Bone marrow (tissue), 2 donors: Measurements from ENCODE around the gene C19orf53.
"Not testable (repeated sequence)": the region's sequence is repeated elsewhere in the genome, so short reads cannot be mapped to it uniquely, and the experiment has no call there.

Experiments used
- DNase-seq, 2 donors: peaks; one replicate each; lab custom pipeline; 2025; lab: John Stamatoyannopoulos, UW

C19orf53 gene

DNA sequence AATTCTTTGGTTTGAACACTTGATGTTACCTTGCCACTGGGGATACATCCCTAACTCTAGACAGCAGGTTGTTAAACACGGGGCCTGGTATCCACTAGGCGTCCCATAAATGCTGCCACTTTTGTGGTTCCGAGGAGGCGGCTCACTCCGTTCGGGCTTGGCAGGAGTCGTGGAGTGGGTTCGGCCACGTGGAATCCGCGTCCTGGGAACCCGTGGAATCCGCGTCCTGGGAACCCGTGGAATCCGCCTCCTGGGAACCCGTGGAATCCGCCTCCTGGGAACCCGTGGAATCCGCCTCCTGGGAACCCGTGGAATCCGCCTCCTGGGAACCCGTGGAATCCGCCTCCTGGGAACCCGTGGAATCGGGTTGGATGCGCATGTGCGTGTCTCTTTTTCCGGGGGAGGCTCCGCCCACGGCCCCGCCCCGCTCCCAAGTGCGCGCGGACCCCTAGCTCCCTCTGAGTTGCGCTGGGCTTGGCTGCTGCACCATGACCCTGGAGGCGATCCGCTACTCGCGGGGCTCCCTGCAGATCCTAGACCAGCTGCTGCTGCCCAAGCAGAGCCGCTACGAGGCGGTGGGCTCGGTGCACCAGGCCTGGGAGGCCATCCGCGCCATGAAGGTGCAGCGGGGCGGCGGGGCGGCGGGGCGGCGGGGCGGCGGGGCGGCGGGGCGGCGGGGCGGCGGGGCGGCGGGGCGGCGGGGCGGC is 10.0 kb upstream of the C19orf53 start, which contains the start of gene MRI1:
Gene MRI1 (plus strand): TSS at position 422 of the 707 bp plus-strand sequence. CDS start 67 bp downstream, at position 489.
- peak; percentile 11 to 41 for DNase-seq

DNA sequence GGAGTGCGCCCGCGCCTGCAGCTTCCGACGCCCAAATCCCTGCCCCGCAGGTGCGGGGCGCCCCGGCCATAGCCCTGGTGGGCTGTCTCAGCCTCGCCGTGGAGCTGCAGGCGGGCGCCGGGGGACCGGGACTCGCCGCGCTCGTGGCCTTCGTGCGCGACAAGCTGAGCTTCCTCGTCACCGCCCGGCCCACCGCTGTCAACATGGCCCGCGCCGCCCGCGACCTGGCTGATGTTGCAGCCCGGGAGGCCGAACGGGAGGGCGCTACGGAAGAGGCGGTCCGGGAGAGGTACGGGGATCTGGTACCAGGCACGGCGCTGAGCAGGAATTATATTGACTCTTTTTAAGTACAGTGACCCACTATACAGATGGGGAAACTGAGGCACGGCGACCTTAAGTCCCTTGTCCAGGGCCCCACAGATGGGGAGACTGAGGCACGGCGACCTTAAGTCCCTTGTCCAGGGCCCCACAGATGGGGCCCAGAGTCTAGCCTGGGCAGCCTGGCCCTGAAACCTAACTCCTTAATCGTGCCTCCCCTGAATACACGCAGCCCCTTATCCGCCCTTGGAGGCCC is 9.3 kb upstream of the C19orf53 start:
- no peak for DNase-seq

DNA sequence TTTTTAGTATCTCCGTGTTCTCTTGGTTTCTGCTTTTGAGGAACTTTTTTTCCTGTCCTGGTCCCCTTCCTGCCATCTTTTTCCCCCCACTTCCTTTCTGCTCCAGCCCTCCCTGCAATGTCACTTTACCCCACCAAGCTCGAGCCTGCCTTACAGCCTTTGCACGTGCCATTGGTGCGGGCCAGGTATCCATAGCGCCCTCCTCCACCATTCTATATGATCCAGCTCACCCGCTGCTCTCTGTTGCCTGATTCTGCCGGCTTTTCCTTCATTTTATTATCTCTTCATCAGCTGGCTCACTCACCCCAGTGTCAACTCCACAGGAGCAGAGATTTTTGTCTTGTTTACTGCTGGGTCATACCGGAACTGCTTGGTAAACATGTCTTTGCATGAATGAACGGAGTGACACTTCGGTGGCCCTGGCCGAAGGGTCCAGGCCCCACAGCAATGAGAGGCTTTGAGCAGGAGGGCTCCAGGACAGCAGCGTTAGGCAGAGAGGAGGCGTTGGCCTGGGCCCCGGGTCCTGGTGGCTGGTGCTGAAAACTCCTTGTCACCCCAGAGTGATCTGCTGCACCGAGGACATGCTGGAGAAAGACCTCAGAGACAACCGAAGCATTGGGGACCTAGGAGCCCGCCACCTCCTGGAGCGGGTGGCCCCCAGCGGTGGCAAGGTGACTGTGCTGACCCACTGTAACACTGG is 8.7 kb upstream of the C19orf53 start:
- DNase-seq, result no peak

DNA sequence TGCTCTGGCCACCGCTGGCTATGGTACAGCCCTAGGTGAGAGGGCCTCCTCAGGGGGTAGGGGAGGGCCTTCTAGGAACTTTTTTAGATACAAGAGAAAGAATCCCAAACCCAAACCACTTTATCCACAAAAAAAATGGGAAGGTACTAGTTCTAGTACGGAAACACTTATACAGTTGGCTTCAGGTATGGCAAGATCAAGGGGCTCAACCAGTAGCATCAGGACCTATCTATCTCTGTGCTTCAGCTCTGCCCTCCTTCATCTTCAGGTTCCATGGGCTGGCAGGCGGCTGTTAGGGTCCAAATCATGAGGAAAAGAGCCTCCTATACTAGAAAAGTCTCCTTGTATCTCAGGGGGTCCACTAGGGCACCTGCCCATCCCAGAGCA is 8.2 kb upstream of the C19orf53 start:
- no peak for DNase-seq

DNA sequence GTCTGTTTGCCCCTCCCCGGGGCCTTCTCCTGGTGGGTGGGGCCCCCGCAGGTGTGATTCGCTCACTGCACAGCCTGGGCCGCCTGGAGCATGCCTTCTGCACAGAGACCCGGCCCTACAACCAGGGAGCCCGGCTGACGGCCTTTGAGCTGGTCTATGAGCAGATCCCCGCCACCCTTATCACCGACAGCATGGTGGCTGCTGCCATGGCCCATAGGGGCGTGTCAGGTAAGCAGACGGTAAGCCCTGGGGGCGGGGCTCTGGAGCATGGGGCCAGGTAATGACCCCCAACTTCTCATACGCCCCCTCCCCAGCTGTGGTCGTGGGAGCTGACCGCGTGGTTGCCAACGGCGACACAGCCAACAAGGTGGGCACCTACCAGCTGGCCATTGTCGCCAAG is 5.7 kb upstream of the C19orf53 start:
- no peak for DNase-seq

DNA sequence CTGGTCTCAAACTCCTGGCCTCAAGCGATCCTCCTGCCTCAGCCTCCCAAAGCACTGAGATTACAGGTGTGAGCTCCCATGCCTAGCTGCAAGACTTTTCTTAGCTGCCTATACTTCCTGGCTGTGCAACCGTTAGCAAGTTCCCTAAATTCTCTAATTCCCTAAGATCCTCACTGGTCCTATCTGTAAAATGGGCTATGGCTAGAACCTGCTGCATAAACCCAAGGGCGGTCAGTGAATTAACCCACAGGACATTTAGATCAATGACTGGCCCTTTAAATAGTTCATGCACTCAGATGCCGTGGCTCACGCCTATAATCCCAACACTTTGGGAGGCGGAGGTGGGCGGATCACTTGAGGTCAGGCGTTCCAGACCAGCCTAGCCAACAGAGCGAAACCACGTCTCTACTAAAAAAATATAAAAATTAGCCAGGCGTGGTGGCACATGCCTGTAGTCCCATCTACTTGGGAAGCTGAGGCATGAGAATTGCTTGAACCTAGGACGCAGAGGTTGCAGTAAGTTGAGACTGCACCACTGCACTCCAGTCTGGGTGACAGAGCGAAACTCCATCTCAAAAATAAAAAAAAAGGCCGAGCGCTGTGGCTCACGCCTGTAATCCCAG is 4.1 kb upstream of the C19orf53 start:
- no peak for DNase-seq

DNA sequence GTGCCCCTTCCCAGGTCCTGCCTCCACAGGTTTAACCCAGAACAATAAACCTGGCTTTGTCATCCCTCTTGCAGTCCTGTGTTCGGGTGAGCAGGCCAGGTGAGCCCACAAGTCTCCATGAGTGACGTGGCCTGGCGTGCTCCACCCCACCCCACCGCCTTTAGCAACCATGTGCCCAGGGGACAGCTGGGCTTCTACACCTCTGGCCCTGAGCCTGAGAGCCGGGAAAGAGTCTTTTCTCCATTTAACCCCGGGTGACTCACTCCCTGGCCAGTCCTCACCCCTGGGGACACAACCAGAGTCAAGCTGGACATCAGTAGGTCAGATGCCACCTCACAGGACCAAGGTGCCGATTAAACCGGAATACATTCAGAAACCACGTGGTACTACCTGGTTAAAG is 4.1 kb downstream of the C19orf53 start:
- no peak for DNase-seq

DNA sequence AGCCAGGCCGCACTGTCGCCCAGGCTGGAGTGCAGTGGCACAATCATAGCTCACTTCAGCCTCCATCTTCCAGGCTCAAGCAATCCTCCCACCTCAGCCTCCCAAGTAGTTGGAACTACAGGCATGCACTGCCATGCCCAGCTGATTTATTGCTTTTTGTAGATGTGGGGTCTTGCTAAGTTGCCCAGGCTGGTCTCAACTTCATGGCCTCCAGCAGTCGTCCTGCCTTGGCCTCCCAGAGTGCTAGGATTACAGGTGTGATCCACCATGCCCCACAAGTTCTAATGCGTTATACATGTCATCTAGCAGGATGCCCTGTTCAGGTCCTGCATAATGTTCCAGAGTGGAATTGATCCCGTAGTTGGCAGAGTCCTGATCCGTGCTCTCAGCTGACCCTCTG is 4.6 kb downstream of the C19orf53 start:
- DNase-seq, result no peak

DNA sequence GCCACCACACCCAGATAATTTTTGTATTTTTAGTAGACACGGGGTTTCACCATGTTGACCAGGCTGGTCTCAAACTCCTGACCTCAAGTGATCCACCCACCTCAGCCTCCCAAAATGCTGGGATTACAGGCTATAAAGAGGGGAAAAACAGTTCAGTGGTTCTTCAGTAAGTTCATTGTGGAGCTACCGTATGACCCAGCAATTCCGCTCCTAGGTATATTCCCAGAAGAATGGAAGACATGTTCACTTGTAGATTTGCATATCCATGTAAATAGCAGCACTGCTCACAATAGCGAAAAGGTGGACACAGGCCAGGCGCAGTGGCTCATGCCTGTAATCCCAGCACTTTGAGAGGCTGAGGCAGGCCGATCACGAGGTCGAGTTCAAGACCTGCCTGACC is 5.5 kb downstream of the C19orf53 start:
- not testable (repeated sequence) for DNase-seq

DNA sequence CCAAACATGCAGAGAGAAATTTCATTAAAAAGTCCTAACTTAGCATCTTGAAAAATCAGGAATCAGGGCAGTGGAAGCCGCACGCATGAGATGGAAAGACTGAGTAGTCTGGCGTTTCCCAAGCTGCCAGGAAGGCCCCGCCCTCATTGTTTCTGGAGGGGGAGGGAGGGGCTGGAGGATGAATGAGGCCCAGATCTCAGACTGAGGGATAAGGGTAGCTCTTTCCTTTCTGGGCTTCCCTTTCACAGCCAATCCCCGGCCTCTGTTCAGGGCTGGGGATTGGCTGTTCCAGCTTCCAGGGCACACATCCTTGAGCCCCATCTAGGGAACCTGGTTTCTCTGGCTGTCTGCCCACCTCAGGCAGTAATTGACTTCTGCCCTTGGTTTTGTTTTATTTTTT is 7.3 kb downstream of the C19orf53 start:
- no peak for DNase-seq

DNA sequence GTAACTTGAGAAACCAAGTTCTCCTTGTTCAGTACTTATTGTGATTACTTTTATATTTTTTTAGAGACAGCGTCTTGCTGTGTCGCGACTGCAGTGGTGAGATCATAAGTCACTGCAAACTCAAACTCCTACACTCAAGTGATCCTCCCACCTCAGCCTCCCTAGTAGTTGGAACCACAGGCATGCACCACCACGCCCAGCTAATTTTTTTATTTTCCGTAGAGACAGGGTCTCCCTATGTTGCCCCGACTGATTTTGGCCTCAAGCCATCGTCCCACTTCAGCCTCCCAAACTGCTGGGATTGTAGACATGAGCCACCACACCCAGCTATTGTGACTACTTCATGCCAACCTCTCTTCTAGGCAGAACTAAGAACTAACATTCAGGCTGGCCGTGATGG is 8.3 kb downstream of the C19orf53 start:
- DNase-seq, result no peak

DNA sequence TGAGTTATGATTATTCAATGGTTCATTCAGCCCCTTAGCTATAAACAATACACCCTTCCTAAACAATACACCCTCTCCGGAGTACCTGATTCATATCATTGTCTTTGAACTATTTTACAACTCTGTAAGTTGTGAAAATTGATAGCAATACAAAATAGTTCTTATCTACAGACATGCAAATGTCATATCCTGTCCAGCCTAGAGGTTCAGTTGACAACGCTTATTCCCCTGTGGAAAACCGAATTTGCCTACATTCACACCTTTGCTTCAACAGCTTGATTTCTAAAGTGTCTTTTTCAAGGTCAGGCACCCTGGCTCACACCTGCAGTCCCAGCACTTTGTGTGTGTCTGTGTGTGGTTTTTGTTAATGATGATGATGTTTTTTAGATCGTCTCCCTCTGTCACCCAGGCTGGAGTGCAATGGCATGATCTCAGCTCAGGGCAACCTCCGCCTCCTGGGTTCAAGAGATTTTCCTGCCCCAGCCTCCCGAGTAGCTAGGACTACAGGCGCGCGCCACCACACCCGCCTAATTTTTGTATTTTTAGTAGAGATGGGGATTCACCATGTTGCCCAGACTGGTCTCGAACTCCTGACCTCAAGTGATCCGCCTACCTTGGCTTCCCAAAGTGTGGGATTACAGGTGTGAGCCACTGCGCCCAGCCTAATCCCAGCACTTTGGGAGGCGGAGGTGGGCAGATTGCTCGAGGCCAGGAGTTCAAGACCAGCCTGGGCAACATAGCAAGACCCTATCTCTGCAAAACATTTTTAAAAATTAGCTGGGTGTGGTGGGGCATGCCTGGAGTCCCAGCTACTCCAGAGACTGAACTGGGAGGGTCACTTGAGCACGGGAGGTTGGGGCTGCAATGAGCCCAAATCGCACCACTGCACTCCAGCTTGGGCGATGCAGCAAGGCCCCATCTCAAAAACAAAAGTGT is 9.6 kb downstream of the C19orf53 start:
- no peak for DNase-seq

DNA sequence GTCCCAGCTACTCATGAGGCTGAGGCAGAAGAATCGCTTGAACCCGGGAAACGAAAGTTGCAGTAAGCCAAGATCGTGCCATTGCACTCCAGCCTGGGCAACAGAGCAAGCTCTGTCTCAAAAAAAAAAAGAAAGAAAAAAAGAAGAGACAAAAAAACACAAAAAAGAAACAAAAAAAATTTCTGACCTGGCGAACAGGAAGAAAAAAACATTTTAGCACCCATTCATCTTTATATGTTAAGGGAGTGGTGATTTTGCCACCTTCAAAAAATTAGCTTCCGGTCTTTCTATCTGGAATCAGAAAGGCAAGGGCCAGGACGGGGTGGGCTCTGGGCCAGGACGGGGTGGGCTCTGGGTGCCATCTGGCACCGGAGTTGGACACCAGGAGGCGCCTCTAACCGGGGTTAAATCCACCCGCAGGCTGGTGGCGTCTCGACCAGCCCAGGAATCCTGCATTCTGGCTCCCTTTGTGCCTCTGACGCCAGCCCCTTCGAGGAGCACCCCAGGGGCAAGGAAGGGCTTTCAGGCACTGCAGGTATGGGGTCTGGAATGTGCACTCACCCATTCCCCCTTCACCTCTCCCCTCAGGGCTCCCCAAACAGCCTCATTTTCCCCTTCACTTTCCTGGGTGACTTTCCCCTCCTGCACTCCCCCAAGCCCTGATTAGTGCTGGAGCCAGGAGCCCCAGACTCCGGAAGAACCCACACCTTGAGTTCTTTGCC is 10.6 kb downstream of the C19orf53 start:
- DNase-seq, result peak; percentile 38 to 45

DNA sequence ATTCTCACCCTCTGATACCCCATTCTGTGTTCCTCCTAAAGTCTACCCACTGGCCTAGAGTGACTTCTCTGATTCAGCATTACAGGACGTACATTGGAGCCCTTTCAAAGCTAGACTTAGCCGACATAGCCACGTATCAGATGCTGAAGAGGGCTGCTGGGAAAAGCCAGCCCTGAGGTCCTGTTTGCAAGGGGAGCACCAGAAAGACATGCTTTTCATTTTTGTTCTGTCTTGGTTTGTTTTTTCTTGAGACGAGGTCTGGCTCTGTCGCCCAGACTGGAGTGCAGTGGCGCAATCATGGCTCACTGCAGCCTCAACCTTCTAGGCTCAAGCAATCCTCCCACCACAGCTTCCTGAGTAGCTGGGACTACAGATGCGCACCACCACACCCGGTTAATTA is 14.7 kb downstream of the C19orf53 start:
- peak; percentile 6 to 37 for DNase-seq

DNA sequence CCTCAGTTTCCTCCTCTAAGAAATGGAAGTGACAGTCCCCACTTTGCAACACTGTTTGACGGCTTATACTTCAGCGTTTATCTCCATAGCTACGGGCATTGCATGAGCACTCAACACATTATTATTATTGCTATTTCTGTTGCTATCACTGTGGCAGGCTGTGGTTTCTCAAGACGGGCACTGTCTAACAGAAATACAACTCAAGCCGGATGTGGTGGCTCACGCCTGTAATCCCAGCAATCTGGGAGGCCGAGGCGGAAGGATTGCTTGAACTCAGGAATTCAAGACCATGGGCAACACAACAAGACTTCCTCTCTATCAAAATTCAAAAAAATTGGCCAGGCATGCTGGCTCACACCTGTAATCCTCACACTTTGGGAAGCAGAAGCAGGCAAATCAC is 16.1 kb downstream of the C19orf53 start:
- DNase-seq, result no peak

DNA sequence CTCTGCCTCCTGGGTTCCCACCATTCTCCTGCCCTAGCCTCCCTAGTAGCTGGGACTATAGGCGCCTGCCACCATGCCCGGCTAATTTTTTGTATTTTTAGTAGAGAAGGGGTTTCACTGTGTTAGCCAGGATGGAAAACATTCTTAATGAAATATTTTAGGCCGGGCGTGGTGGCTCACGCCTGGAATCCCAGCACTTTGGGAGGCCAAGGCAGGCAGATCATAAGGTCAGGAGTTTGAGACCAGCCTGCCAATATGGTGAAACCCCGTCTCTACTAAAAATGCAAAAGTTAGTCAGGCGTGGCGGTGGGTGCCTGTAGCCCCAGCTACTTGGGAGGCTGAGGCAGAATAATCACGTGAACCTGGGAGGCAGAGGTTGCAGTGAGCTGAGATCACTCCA is 19.1 kb downstream of the C19orf53 start:
- not testable (repeated sequence) for DNase-seq

DNA sequence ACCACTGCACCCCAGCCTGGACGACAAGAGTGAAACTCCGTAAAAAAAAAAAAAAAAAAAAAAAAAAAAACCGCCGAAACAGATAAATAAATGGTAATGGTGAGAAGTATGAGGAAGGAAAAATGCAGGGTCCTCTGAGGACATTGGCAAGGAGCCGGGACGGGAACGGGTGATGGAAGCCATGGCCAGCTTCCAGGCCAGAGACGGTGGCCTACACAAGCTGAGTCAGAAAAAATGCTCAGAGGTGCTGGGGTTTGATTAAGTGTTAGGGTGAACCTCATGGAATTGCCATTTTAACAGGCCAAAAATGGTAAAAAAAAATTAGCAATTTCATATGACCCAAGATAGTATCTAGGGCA is 20.1 kb downstream of the C19orf53 start:
- no peak for DNase-seq

DNA sequence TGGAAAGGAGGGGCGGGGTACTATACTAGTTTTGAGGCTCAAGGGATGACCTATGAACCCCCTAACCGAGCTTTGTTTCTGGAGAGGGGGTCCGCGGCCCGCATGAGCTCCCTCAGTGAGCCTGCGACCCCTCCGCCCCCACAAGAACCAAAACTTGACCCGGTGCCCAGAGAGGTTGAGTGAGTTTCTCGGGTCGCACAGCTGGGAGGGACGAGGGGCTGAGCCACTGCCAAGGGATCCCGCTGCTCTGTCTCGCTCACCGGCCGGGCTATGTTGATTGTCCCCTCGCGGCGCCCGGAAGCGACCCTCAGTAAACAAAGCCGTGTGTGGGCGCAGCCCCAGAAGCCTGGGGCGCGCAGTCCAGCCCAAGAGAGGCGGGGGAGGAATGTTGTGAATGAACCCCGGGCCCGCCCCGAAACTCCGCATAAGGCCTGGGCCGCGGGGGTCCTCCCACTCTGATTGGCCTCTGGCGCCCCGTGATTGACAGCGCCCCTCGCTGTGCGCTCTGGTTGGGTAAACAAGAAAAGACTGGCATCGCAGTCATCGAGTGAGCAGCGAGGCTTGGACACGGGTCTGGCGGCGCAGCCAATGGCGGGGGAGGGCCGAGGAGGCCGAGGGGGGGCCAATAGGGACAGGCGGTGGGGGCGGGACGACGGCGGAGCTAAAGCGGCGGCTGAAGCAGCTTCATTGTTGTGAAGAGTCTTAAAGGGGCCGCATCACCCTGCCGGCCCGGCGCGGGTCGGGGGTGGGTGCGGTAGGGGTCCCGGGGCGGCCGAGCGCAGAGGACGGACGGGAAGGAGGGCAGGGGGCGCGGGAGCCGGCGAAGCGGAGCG is 20.7 kb downstream of the C19orf53 start, which contains the start of gene ZSWIM4:
Gene ZSWIM4 (plus strand): TSS at position 687 of the 833 bp plus-strand sequence. CDS start 206 bp downstream, outside the sequence.
- DNase-seq, result peak; percentile 88 to 95

DNA sequence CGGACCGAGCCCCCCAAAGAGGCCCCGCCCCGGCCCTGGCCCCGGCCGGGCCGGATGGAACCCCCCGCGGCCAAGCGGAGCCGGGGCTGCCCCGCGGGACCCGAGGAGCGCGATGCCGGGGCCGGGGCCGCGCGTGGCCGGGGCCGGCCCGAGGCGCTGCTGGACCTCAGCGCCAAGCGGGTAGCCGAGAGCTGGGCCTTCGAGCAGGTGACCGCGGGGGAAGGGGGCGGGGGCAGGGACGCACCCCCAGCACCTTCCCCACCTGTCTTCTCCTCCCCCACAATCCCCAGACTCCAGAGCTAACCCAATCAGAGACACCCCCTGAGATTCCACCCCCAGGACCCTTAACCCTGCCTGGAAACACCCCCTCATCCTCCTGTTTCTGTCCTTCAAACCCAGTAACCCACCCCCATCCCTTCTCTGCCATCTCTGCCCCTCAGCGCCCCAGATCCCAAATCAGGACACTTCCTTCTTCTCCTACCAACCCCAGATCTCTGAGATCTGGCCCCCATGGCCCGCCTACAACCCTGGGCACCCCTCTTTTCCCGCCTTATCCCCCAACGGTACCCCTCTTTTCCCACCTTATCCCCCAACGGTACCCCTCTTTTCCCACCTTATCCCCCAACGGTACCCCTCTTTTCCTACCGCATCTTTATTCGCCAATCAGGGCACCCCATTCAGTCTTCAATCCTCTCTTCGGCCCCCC is 21.5 kb downstream of the C19orf53 start:
- DNase-seq, result no peak
